GM19372 (cell line): ENCODE measurements around the gene MACROD2.
"Not testable (repeated sequence)": the region's sequence is repeated elsewhere in the genome, so short reads cannot be mapped to it uniquely, and the experiment has no call there.

Experiments
- ATAC-seq: cut with Tn5 transposase; IDR thresholded peaks from one replicate; pipeline ENCODE4 v1.9.1; 2021; ENCODE audit warnings: mild to moderate bottlenecking, low read depth, moderate library complexity; ENCODE audit not compliant: unreplicated experiment

Gene MACROD2

DNA sequence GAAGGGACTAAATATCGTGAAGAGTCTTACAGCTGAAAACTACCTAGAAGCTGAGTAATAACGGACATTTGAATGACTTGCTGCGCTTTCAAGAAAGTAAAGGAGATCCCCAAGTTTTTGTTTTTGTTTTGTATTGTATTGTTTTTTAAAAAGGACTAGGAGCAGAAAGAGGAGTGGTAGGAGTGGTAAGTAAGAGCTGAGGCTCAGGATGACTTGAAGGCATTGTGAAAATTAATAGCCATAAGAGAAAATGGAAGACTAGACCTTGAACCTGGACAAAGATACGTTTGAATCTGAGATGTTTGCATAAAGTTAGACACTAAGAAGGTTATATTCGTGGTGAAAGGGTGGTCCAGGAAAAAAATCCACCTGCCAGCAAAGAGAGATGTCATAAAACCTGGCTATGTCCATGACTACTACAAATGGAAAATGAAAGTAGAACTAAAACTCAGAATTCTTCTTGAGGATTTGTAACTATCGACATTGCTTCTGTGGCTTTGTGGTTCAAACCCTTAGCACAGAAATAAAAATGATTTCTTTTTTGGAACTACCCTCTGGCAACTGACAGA is 1166.8 kb downstream of the MACROD2 start:
- peak; percentile 66 for ATAC-seq

DNA sequence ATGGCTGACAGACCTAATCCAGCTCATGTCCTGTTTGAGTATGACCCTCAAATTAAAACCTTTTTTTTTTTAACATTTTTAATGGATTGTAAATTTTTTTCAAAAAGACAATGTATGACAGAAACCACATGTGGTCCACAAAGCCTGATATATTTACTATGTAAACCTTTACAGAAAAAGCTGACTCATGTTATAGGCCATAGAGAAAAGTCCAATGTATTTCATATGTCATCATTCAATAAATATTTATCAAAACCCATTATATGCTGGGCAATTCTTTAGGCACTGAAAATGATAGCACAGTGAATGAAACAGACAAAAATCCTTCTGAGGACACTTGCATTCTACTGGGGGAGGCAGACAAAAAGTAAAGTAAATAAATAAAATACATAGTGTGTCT is 1168.3 kb downstream of the MACROD2 start:
- ATAC-seq: no peak

DNA sequence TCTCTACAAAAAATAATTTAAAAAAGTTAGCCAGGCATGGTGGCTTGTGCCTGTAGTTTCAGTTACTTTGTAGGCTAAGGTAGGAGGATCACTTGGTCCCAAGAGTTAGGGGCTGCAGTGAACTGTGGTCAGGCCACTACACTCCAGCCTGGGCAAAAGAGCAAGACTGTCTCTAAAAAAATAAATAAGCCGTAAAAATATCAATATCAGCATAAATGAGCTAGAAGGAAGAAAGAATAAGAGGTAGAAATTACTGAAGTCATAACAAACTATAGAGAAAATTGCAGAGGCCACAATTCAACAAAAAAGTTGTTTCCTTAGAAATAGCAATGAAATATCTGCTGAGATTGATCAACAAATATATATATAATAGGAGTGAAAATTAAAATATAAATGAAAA is 1169.4 kb downstream of the MACROD2 start:
- no peak for ATAC-seq

DNA sequence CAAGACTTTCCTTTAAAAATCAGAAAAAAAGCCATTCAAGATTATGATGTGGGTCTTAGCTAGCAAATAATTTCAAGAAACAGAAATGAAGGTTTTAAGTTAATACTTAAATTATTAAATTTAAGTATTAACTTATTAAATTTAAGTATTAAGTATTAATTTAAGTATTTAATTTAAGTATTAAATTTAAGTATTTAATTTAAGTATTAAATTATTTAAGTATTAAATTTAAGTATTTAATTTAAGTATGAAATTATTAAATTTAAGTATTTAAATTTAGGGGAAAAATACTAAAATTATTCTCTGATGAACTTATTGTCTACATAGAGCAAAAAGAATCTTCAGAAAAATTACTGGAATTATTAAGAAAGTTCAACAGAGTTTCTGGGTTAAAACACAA is 1171.4 kb downstream of the MACROD2 start:
- no peak for ATAC-seq

DNA sequence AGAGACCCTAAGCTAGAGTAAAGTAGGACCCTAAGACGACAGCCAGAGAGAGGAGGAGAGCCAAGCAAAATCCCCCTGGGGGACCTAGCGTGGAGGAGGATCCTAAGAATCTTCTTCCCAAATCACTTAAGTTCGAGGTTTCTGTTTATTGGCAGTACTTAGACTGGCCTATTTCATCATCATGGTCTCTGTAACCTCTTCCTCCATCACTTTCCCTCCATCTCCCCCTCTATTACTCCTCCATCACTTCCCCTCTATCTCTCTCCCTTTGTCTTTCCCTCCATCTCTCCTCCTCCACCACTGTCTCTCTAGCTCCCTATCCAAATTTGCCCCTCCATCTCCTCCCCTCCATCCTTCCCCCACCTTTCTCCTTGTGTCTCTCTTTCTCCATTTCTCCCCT is 1175.7 kb downstream of the MACROD2 start:
- no peak for ATAC-seq

DNA sequence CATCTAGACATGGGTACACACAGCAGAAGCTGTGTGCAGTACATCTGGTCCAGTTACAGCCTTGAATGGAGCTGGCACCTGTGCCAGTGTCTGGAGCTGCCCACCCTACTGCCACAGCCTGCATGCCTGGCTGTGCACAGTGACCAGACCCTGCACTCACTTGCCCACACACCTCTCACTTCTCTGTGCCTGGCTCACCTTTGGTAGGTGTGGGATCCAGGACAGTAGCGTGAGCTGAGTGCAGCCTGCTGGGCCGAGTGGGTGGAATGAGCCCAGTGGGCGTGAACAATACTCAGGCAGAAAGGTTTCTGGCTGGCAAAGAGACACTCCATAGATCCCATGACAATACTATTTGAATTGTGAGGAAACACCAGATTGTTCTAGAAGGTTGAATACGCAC is 1181.6 kb downstream of the MACROD2 start:
- ATAC-seq: no peak

DNA sequence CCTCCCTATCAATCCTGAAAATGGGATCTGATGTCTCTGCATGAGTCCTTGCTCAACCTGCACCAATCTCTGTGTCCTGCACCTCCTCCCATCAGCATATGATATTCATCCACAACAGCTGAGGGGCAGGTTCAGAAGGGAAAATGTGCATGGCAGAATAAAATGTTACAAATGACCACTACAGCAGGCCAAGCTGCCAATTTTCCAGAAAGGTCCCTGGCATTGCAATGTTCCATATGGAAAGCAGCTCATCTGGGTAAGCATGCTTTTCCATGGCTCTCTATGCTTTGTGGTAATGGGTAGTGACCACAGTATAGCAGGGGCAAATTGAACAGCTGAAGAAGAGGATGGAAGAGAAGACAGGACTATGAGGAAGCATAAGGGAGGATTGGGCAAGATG is 1183.3 kb downstream of the MACROD2 start:
- no peak for ATAC-seq

DNA sequence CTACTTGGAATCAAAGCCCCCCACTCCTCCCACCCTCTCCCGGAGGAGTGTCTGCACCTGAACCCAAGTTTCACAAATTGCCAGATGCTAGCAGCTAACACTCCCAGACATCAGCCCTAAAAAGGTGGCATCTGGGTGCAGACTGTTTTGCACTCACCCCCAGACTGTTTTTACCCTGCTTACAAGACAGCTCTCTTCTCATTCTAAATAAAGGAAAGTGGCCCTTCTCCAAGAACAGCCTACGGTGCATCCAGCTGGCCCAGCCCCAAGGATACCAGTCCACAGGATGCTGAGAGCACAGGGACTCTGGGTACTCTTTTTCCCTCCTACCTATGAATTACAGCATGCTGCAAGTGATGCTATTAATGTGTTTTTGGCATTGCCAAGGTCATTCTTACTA is 1184.1 kb downstream of the MACROD2 start:
- no peak for ATAC-seq

DNA sequence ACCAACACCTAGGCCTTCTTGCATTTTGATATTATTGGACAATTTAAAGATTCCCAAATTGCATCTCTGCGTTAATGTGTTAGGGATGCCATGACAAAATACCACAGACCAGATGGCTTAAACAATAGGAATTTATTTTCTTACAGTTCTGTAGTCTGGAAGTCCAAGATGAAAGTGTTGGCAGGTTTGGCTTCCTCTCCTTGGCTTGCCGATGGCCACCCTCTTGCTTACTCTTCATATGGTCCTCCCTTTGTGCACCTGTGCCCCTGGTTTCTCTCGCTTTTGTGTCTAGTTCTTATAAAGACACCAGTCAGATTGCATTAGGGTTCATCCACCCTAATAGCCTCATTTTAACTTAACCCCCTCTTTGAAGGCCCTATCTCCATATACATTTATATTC is 1184.5 kb downstream of the MACROD2 start:
- no peak for ATAC-seq

DNA sequence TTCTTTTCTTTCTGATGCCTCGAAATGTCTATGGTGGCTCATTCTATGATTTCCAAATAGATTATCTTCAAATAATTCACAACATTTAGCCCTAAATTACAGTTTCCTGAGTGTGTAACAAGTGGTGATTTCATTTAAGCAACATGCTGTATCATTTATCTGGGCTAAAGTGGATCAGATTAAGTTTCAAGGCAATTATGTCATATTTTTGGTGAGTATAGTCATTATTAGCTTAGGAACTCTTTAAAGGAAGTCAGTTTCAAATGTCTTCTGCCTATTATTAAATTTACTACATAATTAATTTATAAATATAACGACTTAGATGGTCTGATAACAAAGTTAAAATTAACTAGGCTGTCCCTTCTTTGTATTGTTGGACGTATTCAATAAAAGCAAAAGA is 1190.0 kb downstream of the MACROD2 start:
- ATAC-seq: no peak

DNA sequence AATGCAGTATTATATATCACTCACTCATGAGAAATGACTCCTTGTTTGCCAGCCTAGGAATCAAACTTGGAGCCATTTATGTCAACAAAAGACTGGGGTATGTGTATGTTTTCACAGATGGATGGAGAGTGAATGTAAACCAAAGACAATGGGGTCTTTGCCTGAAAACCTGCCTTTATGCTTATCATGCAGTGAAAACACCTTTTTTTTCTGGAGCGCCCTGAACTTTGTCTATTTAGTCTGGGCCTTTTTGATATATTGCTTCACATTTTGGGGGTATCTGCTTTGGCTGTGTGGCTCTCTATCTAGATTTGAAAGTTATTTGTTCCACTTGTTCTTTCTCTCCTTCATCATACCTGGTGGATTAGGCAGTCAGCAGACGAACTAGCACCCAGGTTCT is 1190.6 kb downstream of the MACROD2 start:
- no peak for ATAC-seq

DNA sequence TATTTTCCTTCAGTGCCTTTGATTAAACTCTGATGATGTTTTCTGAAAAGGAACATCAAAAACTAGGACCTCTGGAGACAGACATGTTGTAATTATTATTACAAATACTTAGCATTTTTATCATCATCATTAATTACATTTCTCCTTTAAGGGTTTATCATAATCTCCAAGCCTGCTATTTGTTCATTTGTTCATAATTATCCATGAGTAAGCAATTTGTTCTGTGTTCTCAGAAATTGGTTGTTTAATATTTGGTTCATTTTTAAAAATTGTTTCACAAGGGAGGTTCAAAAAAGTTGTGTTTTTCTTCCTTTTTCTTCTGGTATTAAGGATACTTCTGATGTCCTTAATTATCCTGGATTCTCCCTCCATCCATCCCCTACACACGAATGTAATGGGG is 1192.3 kb downstream of the MACROD2 start:
- ATAC-seq: no peak

DNA sequence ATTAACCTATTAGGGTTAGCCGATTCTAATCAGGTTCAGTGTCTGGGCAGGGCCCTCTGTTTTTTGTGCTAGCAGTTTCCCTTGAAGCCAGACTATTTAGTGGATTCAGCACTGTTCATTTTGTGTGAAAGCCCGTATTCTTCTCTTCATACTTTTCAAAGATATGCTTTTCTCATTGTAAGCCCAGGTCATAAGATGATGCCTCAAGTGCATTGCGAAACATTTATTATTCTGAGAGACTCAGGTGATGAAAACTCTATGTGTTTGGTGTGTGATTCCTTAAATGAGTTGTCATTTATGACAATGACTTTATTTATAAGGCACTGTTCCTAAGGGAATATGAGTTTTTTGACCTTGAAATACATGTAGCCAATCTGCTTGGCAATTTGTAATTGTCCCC is 1193.1 kb downstream of the MACROD2 start:
- ATAC-seq: no peak

DNA sequence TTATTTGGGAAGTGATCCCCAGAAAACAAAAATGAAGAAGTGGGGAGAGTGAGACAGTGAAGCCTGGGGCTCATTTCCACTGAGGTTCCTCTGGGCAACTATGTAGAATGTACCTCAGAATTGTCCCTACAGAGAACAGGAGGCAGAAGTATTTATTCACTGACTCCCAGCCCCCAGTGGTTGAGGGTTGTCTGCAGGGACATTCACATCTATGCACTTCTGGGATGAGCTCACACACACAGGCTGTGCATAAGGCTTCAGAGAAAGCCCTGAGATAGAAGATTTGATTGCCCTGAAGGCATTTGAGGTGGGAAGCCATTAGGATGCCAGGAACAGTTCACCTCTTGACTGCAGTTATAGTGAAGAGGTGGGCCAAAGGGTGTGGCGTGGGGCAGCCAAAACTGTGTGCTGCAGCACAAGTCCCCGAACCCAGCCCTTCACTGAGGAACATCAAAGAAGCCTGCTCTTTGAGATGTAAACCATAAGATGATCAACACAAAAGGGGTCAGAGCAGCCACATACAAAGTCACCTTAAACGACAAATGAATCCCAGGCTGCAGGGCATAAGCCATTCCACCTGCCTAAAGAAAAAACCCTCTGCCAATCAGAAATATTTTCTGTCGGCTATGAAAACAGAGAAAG is 1195.9 kb downstream of the MACROD2 start:
- no peak for ATAC-seq

DNA sequence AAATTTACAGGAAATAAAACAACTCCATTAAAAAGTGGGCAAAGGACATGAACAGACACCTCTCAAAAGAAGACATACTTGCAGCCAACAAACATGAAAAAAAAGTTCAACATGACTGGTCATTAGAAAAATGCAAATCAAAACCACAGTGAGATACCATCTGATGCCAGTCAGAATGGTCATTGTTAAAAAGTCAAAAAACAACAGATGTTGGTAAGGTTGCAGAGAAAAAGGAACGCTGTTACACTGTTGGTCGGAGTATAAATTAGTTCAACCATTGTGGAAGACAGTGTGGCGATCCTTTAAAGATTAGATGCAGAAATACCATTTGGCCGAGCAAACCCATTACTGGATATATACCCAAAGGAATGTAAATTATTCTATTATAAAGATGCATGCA is 1200.1 kb downstream of the MACROD2 start:
- no peak for ATAC-seq

DNA sequence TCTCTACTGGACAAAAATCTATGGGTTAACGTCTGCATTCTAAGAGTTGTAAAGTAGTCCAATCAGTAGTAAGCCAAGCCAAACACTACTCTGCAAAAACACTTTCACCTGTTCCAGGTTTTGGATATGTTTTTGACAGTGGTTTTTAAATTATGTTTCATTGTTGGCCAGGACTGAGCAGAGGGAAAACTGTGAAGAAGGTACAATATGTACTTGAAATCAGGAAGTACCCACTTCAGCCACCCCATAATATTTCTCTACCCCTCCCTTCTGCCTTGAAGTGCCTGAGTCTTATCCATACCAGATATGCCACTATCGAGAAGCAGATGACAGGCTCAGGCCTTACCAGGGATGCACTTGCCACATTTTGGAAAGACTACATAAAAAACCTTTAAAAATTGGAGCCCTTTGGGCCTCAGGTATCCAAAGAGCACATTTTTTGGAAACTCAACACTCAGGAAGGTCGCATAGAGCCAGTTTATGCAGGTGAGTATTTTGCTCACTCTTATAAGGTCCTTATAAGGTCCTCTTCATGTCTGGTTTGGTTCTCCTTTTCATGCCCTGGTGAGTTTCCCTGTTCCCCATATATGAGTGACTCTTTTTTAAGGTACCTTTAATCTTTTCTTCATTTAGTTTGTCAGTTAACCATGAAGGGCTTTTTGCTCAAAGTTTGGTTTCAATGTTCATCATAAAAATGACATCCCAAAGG is 1201.4 kb downstream of the MACROD2 start:
- no peak for ATAC-seq

DNA sequence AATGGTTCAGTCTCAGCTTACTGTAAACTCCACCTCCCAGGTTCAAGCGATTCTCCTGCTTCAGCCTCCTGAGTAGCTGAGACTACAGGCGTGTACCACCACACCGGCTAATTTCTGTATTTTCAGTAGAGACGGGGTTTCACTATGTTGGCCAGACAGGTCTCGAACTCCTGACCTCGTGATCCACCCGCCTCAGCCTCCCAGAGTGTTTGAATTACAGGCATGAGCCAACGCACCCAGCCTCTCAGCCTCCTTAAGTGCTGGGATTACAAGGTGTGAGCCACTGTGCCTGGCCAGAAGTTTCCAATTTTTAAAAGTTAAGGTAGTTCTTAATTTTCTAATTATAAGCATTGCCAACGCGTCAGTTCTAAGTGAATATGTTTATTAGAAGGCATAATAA is 1202.7 kb downstream of the MACROD2 start:
- not testable (repeated sequence) for ATAC-seq

DNA sequence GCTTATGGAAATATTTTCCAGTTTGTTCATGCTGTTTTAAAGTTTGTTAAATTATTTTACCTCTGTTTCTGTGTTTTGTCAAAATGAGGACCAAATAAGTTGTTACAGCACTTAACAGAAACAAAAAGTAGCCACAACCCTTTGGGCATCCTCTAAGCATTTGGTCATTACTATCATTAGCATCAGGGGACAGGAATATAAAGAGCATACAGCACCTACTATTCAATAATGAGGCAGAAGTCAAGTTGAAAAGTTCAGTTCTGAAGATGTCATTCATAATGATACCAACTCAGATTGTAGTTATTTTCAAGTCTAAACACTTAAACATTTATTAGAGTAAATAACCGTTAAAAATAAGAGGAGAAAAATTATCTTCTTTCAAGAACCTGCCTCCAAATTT is 1204.4 kb downstream of the MACROD2 start:
- ATAC-seq: peak; percentile 43

DNA sequence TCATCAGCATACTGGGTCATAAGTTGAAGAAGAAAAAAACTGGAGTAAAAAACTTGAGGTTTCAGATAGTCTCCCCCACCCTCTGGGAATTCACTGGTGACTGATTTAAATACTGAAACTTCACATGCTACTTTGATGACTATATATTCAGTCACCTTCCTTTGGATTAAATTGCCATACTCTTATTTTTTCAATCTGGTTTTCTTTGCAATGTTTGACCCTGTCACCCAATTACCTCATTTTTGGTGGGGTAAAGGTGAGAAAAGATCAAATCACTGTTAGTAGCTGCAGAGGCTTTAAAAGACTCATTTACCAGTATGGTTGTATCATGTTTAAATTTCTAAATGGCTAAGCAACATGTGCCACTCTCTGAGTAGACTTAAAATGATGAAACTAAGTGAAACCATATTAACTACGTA is 1204.8 kb downstream of the MACROD2 start:
- ATAC-seq: peak; percentile 70

DNA sequence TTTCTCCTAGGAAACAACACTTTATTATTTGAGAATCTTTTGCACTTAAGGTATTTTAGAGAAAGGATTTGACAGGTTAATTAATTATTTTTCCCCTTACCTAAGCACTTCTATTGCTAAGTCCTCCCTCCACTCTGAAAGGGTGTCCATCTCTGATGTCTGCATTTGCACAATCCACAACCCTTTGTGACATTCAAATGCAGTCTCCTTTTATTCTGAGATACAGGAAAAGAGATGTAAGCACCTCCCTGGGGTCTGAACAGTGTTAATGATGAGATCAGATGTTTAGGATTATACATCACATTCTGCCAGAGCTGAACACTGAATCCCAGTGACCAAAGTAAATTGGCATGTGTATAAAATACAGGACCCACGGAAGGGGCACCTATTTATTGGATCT is 1206.3 kb downstream of the MACROD2 start:
- ATAC-seq: no peak

DNA sequence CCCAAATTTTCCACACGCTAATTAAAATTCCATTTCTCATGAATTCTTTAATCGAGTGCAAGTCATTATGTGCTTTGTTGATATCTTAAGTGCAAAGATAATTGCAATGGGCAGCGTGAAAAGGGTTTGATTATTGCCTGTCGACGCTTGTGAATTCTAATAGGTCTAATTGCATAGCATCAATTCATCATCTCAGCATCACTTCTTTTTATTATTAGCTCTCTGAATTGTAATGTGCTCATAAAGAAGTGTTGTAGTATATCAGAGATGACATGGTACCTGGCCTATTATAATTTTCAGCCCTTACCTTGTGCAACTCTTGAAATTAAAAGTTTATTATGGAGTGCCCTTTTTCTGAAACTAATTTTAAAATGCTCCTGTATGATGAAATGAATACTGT is 1208.9 kb downstream of the MACROD2 start:
- no peak for ATAC-seq

DNA sequence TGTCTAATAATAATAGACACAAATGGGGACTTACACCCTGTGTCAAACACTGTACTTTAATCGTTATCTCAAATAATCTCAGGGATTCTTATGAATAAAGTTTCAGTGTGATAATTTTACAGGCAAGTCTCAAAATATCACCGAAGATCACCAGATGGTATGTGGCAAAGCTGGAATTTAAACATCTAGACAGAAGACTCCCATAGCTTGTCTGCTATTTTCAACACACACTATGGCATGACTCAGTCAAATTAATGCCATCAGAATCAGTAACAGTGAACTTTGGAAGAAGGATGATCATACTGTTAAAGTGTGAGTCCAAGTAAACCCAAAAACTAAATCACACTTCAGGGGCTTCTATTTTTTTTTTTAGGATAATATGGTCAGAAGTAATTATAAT is 1209.7 kb downstream of the MACROD2 start:
- no peak for ATAC-seq
